Skeletal muscle tissue (tissue), 4 donors: ENCODE measurements around the gene FRG2C. TPM values are rescaled to one million over a fixed set of nuclear protein-coding genes. Genes with fewer than 3 reads are reported as not detected.
"Not testable (repeated sequence)": the region's sequence is repeated elsewhere in the genome, so short reads cannot be mapped to it uniquely, and the experiment has no call there.

Experiments used
- H3K27ac ChIP-seq: one replicate; pipeline ENCODE4 v1.7.0; 2013; ENCODE audit warnings: mild to moderate bottlenecking, low read depth, low read length, inconsistent platforms
- H3K27me3 ChIP-seq, 3 donors: one replicate each; pipeline ENCODE4 v1.7.0; 2013; ENCODE audit warnings: low read length in 3 of 3; ENCODE audit not compliant: control insufficient read depth in 3 of 3, insufficient read depth in 3 of 3
- H3K36me3 ChIP-seq, 3 donors: one replicate each; pipeline ENCODE4 v1.7.0; 2013; ENCODE audit warnings: low read length in 3 of 3; ENCODE audit not compliant: control insufficient read depth in 3 of 3, insufficient read depth in 3 of 3
- H3K4me1 ChIP-seq, 3 donors: one replicate each; pipeline ENCODE4 v1.7.0; 2013; ENCODE audit warnings: low read length in 3 of 3, mild to moderate bottlenecking in 3 of 3; ENCODE audit not compliant: control insufficient read depth in 3 of 3, insufficient read depth in 3 of 3
- H3K4me3 ChIP-seq, 3 donors: one replicate each; pipeline ENCODE4 v1.7.0; 2013; ENCODE audit warnings: low read length in 3 of 3
- H3K9ac ChIP-seq, 3 donors: one replicate each; pipeline ENCODE4 v1.7.0; 2013; ENCODE audit warnings: low read length in 3 of 3, mild to moderate bottlenecking in 3 of 3, moderate library complexity in 2 of 3, low read depth in 1 of 3
- H3K9me3 ChIP-seq, 3 donors: one replicate each; pipeline ENCODE4 v1.7.0; 2013; ENCODE audit warnings: low read length in 3 of 3; ENCODE audit not compliant: control insufficient read depth in 3 of 3
- total RNA-seq: library from RNA; depleted of rRNA; stranded (reverse); fragments of >200 nt; gene quantifications from one replicate; pipeline ENCODE4 v1.2.3, GENCODE V29; 2014
- donor health status: Osteomylitis.

The FRG2C gene
- total RNA-seq, 1 donor from 2014 or later, result not detected

- not testable (repeated sequence) for H3K4me1 ChIP-seq, H3K4me3 ChIP-seq, H3K9me3 ChIP-seq, H3K27ac ChIP-seq, H3K27me3 ChIP-seq, H3K36me3 ChIP-seq, H3K9ac ChIP-seq
Observed at GRCh38 chr3:75645548-75645947, 18.6 kb upstream of the FRG2C start.

- no peak overlapping the region for H3K27ac ChIP-seq
- H3K9ac ChIP-seq, result no peak overlapping the region
- H3K4me3 ChIP-seq, result no peak overlapping the region
- no peaks in the 10 kb centered on the region for H3K4me1 ChIP-seq
- no peaks in the 10 kb centered on the region for H3K36me3 ChIP-seq
- H3K27me3 ChIP-seq, result peaks cover 0 to under 1% (median 0%) of the 10 kb centered on the region in 3 donors
- no peaks in the 10 kb centered on the region for H3K9me3 ChIP-seq
Observed at GRCh38 chr3:75650191-75650590, 13.9 kb upstream of the FRG2C start.

- not testable (repeated sequence) for H3K9me3 ChIP-seq, H3K4me3 ChIP-seq, H3K4me1 ChIP-seq, H3K36me3 ChIP-seq, H3K27ac ChIP-seq, H3K9ac ChIP-seq
- H3K27me3 ChIP-seq, result peaks cover 7 to 20% (median 16%) of the 10 kb centered on the region in 3 donors
Observed at GRCh38 chr3:75655101-75655904, 8.8 kb upstream of the FRG2C start.

GRCh38 chr3:75655956-75656355 is 8.2 kb upstream of the FRG2C start:
- H3K27ac ChIP-seq, H3K4me3 ChIP-seq: not testable (repeated sequence)

GRCh38 chr3:75658411-75659107 is 5.6 kb upstream of the FRG2C start:
- not testable (repeated sequence) for H3K27ac ChIP-seq, H3K4me3 ChIP-seq, H3K9ac ChIP-seq, H3K36me3 ChIP-seq, H3K4me1 ChIP-seq, H3K9me3 ChIP-seq
- H3K27me3 ChIP-seq, result peaks cover 13 to 23% (median 18%) of the 10 kb centered on the region in 3 donors

More at GRCh38 chr3:75655956-75656355, 8.2 kb upstream of the FRG2C start:
- not testable (repeated sequence) for H3K36me3 ChIP-seq, H3K9me3 ChIP-seq, H3K4me1 ChIP-seq, H3K9ac ChIP-seq
- H3K27me3 ChIP-seq, result peaks cover 7 to 20% (median 18%) of the 10 kb centered on the region in 3 donors

GRCh38 chr3:75659108-75659433 is 5.1 kb upstream of the FRG2C start:
- not testable (repeated sequence) for H3K9me3 ChIP-seq, H3K4me1 ChIP-seq, H3K27ac ChIP-seq, H3K9ac ChIP-seq, H3K4me3 ChIP-seq, H3K36me3 ChIP-seq
- H3K27me3 ChIP-seq, result peaks cover 13 to 23% (median 20%) of the 10 kb centered on the region in 3 donors

GRCh38 chr3:75665626-75666025 is 1.5 kb downstream of the FRG2C start:
- H3K27me3 ChIP-seq, result peaks cover 22 to 31% (median 27%) of the 10 kb centered on the region in 3 donors
- not testable (repeated sequence) for H3K9me3 ChIP-seq, H3K4me3 ChIP-seq, H3K36me3 ChIP-seq, H3K27ac ChIP-seq, H3K9ac ChIP-seq, H3K4me1 ChIP-seq

GRCh38 chr3:75667757-75668701 is 3.9 kb downstream of the FRG2C start:
- peak overlapping the region in 1 of 3 donors; percentile 29 for H3K4me3 ChIP-seq
- not testable (repeated sequence) for H3K27ac ChIP-seq, H3K4me1 ChIP-seq, H3K9ac ChIP-seq, H3K36me3 ChIP-seq, H3K9me3 ChIP-seq
- peaks cover 28 to 47% (median 39%) of the 10 kb centered on the region in 3 donors for H3K27me3 ChIP-seq

- not testable (repeated sequence) for H3K27ac ChIP-seq, H3K9me3 ChIP-seq, H3K4me1 ChIP-seq, H3K36me3 ChIP-seq, H3K4me3 ChIP-seq, H3K9ac ChIP-seq
- H3K27me3 ChIP-seq, result peaks cover 25 to 47% (median 39%) of the 10 kb centered on the region in 3 donors
Observed at GRCh38 chr3:75668759-75669347, 4.7 kb downstream of the FRG2C start.
